GM20431 (cell line): ENCODE measurements around the gene LRRIQ3.
"Not testable (repeated sequence)": the region's sequence is repeated elsewhere in the genome, so short reads cannot be mapped to it uniquely, and the experiment has no call there.

Source experiments
- in situ Hi-C: fragments of 300-500 bp; cut with MseI, MboI; formaldehyde crosslinking; loops from one replicate; pipeline ENCODE4 v1.15.0; 2020; ENCODE audit warnings: low sequenced_read_pairs; ENCODE audit not compliant: unreplicated experiment

Gene LRRIQ3

DNA sequence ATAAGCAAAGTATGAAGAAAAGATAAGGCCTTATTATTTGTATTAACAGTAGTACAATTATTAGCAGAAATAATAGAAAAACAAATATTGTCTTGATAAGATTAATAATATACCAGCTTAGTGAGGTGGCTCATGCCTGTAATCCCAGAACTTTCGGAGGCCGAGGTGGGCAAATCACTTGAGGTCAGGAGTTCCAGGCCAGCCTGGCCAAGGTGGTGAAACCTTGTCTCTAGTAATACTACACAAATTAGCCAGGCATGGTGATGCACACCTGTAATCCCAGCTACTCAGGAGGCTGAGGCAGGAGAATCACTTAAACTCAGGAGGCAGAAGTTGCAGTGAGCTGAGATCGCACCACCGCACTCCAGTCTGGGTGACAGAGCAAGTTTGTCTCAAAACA lies 80.6 kb downstream of the LRRIQ3 start:
- in situ Hi-C loops: not testable (repeated sequence)

DNA sequence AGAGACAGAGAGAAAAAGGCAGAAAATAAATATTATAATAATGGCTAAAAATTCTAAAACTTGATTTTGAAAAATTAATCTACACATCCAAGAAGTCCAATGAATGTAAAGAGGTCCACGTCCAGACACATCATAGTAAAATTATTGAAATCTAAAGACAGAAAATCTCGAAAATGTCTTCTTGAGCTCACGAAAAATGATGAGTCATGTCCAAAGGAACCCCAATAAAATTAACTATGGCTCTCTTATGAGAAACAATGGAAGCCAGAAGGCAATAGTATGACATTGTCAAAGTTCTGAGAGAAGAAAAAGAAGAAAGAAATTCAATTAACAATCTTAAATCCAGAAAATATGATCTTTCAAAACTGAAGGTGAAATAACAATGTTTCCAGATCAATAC lies 84.6 kb downstream of the LRRIQ3 start:
- in situ Hi-C loops: no loop called here

DNA sequence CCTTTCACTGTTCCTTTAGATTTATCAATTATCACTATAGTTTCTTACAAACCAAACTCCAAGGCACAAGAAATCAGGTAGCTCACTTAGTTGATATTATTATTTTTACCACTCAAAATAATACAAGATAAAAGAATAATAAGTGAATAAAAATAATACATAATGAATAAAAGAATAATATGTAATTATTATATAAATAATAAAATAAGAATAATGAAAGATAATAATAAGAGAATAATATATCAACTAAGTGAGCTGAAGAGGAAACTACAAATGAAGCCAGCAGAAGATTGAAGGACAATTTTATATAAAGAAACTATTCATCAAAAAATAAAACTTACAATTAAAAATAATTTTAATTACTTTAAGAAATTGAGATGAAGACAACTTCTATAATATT lies 90.6 kb downstream of the LRRIQ3 start:
- in situ Hi-C loops: no loop called here

DNA sequence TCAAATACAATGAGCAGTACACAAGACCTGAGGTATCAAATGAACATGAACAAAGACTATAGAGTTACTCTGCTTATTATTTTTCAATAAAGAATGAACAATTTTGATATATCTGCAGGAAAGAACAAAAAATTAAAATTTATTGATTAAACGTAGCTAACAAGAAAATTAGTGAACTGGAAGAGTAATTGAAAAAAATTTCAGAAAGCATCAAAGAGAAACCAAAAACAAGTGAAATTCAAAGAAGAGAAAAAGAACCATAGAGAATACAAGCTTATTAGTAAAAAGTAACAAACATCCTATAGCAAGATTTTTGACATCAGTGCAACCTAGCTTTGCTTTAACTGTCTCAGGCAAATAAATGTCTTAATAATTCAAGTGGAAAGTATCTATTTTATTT lies 106.6 kb downstream of the LRRIQ3 start:
- in situ Hi-C loops: no loop called here

DNA sequence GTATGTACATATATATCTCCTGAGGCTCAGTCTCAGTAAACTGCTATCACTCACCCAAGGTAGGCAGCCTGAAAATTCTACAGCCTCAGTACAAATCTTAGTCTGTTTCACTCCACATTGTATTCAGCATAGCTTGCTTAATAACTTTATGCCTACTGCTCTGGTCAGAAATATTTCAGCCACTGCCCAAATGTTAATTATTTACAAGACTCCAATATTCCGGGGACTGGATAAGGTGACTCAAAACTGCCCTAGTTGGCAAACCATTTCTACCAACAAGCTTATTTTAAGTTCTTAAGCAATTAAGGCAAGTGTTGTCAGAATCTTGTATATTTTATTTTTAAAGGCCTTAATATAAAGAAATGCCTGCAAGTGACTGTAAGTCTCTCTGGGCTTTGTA lies 114.8 kb downstream of the LRRIQ3 start:
- in situ Hi-C loops: no loop called here

DNA sequence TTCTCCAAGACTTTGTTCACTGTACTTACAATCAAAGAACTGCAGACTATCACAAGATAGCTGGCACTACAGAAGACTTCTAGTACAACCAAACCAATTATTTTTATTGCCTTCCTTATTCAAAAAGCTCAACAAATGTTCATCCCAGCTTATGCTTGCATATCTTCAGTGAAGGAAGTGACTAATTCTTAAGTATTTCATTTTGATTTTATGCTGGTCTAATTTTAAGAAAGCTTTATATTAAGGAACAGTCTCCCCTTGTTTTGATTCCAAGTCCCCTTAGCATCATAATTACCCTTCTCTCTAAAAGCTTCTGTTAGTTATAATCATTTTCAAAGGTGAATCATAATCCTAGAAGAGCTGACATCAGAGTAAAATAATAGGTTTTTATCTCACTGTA lies 132.9 kb downstream of the LRRIQ3 start:
- in situ Hi-C loops: no loop called here

DNA sequence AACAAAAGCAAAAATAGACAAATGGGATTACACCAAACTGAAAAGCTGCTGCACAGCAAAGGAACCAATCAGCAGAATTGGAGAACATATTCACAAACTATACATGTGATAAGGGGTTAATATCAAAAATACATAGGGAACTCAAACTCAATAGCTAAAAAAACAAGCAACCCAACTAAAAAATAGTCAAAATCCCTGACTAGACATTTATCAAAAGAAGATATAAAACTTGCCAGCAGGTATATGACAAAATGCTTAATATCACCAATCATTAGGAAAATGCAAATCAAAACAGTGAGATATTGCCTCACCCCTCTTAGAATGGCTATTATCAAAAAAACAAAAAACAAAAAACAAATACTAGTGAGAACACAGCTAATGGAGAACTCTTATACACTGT lies 140.3 kb downstream of the LRRIQ3 start:
- in situ Hi-C loops: no loop called here

DNA sequence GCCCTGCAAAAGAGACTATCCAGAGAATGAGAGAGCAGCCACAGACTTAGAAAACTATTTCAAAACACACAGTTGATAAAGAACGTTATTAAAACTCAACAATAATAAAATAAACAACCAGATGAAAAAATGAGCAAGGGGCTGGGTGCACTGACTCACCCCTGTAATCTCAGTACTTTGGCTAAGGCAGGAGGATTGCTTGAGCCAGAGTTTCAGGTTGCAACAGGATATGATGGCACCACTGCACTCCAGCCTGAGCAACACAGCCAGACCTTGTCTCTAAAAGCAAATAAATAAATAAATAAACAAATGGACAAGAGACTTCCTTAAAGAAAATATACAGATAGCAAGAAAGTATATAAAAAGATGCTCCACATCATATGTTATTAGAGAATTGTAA lies 144.6 kb downstream of the LRRIQ3 start:
- in situ Hi-C loops: no loop called here

DNA sequence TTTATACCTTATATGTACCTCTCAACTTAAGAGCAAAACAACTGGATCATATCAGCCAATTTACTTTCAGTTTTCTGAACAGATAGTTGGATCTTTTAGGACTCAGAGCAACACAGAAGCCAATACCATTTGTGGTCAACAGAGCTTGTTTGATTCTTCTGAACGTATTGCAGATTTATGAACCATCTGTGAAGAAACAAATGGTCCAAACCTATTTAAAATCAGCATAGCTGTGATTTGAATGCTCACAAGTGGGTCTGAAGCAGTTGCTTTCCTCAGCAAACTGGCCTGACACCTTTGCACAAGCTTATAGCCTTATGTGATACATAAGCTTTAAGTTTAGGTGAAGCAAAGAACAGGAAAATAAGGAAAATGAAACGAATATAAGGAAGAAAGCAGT lies 147.6 kb downstream of the LRRIQ3 start:
- in situ Hi-C loops: no loop called here

DNA sequence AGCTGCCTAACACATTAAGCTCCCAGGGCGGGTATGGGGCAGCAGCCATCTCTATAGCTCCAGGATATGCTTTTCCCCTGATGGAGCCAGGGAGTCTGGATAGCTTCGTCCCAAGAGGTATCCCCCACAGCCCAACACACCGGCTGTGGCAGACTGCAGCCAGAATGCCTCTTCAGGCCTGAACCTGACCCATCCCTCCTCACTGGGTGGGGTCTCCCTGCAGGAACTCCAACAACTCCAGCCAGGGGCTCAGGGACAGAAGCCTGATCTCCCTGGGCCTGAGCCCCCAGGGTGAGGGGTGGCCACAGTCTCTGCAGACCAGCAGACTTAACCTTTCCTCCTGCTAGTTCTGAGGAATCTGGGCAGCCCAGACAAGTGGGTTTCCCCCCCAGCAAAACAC lies 159.9 kb downstream of the LRRIQ3 start:
- in situ Hi-C loops: no loop called here

DNA sequence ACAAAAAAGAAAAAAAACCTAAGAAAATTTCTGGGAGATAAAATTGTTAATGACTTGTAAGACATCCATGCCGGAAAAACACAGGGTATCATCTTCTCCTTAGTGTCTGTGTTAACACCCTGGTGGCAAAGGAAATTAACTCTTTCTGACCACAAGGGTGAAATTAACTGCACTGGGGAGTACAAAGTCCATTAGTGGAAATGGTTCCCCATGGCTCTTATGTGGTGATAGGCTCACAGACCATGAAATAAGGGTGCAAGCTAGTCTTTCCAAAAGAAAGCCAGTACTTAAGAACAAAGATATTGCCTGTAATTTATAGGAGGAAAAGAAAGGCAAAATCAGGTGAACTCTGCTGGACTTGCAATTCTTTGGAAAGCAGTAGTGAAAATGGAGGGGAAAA lies 185.4 kb downstream of the LRRIQ3 start:
- in situ Hi-C loops: no loop called here

DNA sequence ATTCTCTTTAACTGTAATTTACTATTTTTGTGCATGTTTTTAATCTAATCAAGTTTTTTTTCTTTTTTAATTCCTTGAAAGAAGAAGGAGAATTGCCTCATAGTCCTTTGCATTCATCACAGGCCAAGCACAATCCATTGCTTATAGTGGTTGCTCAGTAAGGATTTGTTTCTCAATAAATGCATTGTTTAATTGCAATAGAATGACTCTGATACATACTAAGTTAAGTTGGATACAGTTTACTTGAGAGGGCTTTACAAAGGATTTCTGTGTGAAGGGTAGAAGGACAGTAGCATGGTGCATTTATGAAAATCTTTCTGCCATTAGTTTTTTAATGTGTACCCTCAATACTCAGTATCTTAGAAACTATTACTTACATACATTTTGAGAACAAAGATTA lies 186.2 kb downstream of the LRRIQ3 start:
- in situ Hi-C loops: no loop called here

DNA sequence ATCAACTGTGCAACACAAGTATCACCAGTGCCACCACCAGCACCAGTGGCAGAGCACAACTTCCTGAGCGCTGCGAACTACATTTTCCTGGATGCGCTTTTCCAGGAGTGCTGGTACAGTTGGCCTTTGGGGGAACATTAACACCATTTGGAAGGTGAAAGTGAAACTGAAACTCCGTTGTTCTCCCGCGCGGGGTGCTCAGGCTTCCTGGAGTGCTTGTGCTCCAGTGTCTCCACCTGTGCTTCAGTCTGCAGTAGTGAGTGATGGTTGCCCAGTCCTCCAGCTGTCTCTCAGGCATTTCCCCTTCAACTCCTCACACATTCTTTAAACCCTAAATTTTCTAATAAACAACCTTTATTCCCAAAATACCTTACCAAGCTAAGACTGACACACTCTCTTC lies 187.8 kb downstream of the LRRIQ3 start:
- in situ Hi-C loops: no loop called here

DNA sequence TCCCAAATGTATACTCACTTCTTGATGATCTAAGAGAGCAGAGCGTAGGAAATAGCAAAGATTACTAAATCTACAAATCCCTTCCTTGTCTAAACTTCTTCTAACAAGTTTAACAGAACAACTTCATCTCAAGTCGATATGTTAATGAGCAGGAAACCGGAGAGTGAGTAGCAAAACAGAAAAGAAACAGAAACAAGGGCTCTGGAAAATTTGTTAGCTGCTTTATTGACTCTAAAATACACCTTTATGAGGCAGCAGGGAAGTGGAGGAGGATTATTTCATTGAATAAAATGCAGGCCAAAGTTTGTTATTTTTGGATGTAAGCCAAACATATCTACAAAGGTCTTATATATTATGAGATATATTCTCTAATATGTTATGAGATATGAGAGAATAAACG lies 192.4 kb downstream of the LRRIQ3 start:
- in situ Hi-C loops: no loop called here

DNA sequence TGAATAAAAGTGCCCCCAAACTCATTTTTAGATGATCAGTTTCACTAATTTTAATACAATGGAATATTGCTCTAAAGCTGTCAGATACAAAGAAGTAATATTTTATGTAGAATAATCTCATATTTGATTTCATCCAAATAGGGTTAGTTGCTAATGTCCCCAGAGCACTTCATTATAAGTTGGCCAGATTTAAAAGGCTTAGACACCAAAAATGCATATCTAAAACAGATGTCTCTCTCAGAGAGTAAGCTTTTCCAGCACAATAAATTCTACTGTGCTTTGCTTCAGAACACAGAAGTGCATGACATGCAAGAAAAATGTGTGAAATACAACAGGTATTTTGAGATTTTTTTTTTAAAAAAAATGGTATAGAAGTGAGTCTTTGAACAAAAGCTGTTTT lies 194.2 kb downstream of the LRRIQ3 start:
- in situ Hi-C loops: no loop called here

DNA sequence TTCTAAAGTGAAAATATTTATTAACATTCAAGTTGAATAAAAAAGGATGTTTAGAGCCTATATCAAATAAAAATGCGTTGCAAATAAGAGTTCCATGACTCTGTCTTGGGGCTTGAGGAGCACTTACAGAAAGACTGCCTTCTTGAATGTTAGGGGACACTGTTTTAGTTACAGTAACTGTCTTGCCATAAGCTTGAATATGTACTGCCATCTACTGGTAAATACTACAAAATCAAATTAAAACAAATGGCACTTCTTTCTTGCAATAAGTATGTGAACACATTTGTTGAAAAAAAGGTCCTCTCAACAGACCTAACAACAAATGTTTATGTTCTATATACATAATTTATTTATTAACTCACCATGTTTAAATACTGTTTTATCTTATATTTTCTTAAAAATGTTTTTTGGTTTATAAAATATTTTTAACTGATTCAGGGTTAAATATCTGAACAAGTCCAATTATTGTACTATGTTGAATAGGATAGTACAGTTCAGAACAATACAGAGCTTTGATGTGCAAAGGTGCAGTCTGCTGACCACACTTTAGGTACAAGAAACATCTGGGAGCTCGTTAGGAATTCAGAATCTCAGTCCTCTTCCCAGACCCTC lies 199.5 kb downstream of the LRRIQ3 start:
- in situ Hi-C loops: no loop called here

DNA sequence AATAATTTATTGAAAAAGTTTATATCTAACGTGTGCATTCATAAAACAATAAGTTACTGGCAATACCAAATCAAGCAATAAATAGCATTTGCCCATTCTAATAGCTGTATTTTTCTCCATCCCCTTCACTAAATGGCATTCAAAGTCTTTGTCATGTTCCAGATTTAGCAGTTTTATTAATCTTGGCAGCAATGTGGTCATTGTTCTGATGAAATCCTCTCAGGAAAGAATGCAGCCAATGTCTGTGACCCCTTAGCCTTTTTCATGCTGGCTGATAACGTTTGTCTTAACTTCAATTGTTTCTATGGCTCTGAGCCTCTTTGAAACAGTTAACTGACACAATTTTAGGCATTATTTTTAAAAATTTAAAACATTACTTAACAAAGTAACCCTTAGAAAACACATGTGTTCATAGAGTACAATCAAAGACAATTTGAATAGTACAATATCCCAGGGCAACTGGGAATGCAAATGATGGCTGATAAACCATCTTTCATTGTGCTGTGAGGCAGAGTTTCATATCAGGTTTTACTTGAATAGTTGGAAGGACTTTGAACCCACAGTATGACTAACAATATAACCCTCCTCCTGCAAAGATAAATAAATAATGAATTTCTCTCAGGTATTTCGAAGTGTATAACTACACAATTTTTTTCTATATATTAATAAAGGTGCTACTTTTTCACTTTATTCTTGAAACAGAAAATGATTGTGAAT lies 217.5 kb downstream of the LRRIQ3 start:
- in situ Hi-C loops: no loop called here

DNA sequence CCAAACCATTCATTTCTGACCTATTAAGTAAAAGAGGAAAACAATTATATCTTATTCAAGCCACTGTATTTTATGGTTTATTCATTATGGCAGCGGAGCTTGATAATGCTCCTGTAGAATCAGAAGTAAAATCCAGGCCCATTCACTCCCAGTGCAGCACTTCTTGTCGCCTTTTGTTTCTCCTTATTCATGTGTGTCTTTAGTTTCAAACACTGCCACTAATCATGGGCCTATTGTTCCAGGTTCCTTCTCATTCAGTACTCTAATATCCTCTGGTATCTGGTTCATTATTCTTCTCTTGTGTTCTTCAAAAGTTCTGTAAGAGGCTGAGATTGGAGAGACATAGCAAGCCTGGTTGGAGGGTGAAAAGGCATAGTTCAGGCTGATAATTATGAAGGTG lies 218.3 kb downstream of the LRRIQ3 start:
- in situ Hi-C loops: no loop called here

DNA sequence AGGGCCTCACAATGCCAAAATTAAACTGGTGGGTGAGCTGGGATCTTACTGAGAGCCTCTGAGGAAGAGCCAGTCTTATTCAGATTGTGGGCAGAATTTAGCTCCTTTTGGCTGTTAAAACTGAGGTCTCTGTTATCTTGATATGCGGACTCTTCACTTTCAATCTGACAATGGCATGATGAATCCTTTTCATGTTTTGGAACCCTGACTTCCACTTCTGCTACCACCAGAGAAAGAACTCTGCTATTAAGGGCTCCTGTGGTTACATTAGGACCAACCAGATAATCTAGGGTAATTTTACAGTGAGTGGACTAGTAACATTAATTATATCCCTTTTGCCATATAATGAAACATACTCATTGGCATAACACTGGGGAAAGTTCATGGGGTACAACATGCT lies 219.0 kb downstream of the LRRIQ3 start:
- in situ Hi-C loops: no loop called here
